Immature natural killer cell (primary cell): ENCODE data around the gene OR2J1. TPM values are rescaled to one million over a fixed set of nuclear protein-coding genes. Genes with fewer than 3 reads are reported as not detected.
"Not testable (repeated sequence)": the region's sequence is repeated elsewhere in the genome, so short reads cannot be mapped to it uniquely, and the experiment has no call there.

Experiments
- DNase-seq, 3 donors: peaks; one replicate each; pipeline ENCODE4 v3.0.0; 2022; ENCODE audit warnings: mixed read lengths in 1 of 3
- H3K27ac Mint-ChIP-seq, 6 donors: one replicate each; pipeline ENCODE4 v1.8.0; 2020; ENCODE audit warnings: mixed read lengths in 6 of 6, mild to moderate bottlenecking in 5 of 6, inconsistent platforms in 4 of 6, moderate library complexity in 3 of 6
- H3K27me3 Mint-ChIP-seq, 3 donors: one replicate each; pipeline ENCODE4 v1.8.0; 2020 to 2021; ENCODE audit warnings: low read depth in 3 of 3, mild to moderate bottlenecking in 3 of 3, mixed read lengths in 3 of 3, moderate library complexity in 3 of 3, inconsistent platforms in 1 of 3
- H3K36me3 Mint-ChIP-seq, 3 donors: one replicate each; pipeline ENCODE4 v1.8.0; 2020; ENCODE audit warnings: mixed read lengths in 3 of 3, inconsistent platforms in 2 of 3, mild to moderate bottlenecking in 2 of 3
- H3K4me1 Mint-ChIP-seq, 2 donors: one replicate each; pipeline ENCODE4 v1.8.0; 2020; ENCODE audit warnings: inconsistent platforms in 2 of 2, mild to moderate bottlenecking in 2 of 2, mixed read lengths in 2 of 2, moderate library complexity in 1 of 2
- H3K4me3 Mint-ChIP-seq, 5 donors: one replicate each; pipeline ENCODE4 v1.8.0; 2020; ENCODE audit warnings: mild to moderate bottlenecking in 5 of 5, mixed read lengths in 5 of 5, inconsistent platforms in 3 of 5, moderate library complexity in 3 of 5
- H3K9me3 Mint-ChIP-seq, 6 donors: one replicate each; pipeline ENCODE4 v1.8.0; 2020; ENCODE audit warnings: mild to moderate bottlenecking in 6 of 6, mixed read lengths in 6 of 6, inconsistent platforms in 4 of 6, moderate library complexity in 3 of 6
- polyA plus RNA-seq, 3 donors: library from polyadenylated mRNA; unstranded; fragments of 300-500 nt; fragmentation: Illumina TruSeq; gene quantifications; one replicate each; pipeline ENCODE4 v1.2.3, GENCODE V29; 2021

Gene OR2J1
- not detected for polyA plus RNA-seq

DNA sequence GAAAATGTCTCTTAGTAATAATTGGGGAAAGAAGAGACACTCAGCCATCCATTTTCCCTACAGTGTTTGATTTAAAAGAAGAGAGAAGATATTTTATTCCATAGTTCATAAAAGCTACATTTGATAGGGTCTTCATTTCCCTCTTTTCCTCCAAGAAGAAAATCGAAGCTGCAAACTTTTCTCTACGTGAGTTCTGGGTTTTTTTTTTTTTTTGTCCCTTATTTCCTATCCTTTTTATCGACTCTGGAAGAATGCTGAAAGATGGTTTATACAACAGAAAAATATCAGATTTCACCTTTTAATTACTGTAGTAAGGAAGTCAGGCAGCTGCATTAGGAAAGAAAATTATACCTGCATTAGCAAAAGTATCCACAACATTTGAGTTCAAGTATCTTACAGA lies at the start of gene OR2J1:
OR2J1 (plus strand) TSS at position 301 of the 400 bp plus-strand sequence. CDS start 1,453 bp downstream, outside the sequence.
- H3K36me3 Mint-ChIP-seq = no peaks in the 10 kb centered on the region
- no peak within 1 kb of the TSS for H3K4me3 Mint-ChIP-seq
- H3K4me1 Mint-ChIP-seq = no peaks in the 10 kb centered on the region
- H3K27ac Mint-ChIP-seq = no peak within 1 kb of the TSS
- H3K27me3 Mint-ChIP-seq = peaks cover 0 to 8% (median 0%) of the 10 kb centered on the region in 3 donors
- no peaks in the 10 kb centered on the region for H3K9me3 Mint-ChIP-seq
- DNase-seq = no peak

DNA sequence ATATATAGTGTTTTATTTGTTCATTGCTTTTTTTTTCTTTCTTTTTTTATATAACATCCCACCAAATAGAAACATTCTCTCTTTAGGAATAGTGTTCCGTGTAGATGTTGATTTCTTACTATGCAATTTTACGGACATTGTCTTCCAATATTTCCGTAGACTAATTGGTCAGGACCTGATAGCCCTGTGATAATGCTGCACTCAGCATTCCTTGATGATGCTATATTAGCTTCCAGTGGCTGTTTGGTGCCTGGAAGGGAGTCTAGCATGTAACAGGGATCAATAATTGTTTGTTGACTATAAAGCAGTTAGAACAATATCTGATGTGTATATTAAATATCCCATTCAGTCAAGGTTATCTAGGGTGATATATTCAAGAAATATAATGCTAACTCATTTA lies 47.6 kb upstream of the OR2J1 start:
- H3K27me3 Mint-ChIP-seq = peaks cover 4 to 19% (median 13%) of the 10 kb centered on the region in 3 donors

DNA sequence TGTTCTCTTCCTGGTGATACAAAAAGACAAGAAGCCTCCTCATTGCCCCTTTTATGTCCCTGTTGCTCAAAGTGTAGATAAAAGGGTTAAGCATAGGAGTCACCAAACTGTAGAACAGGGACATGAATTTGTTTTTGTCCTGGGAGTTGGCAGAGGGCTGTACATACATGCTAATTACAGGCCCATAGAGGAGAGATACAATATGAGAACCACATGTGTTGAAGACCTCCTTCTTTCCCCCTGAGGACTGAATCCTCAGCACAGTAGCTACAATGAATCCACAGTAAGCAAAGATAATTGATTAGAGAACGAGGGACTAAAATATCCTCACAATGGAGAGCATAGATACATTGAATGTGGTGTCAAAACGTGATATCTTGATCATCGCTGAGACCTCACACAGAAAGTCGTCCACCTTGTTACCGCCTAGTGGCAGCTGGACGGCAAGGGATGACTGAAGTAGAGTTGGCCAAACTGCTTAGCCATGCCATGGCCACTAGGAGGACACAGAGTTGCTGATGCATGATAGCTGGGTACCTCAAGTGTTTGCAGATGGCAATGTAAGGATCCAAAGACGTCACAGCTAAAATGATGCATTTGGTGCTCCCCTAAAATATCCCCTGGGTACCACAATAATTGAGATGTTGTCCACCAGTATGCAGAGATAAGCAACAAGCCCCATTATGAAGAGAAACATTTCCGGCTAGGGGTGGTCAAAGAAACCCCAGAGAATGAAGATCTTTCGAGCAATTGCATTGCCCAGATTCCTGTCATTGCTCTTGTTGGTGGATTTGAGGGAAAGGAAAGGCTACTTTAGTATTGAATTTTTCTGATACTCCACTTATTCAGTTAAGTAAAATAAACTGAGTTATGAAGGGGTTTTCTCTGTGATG lies 27.2 kb upstream of the OR2J1 start:
- peaks cover 2 to 14% (median 4%) of the 10 kb centered on the region in 3 donors for H3K27me3 Mint-ChIP-seq
- no peak for DNase-seq

More for the DNA sequence above, 47.6 kb upstream of the OR2J1 start:
- H3K9me3 Mint-ChIP-seq = peaks cover 0 to 3% (median 0%) of the 10 kb centered on the region in 6 donors
- no peak for DNase-seq
- no peaks in the 10 kb centered on the region for H3K36me3 Mint-ChIP-seq
- H3K4me1 Mint-ChIP-seq = no peaks in the 10 kb centered on the region
- H3K27ac Mint-ChIP-seq = no peak overlapping the region
- no peak overlapping the region for H3K4me3 Mint-ChIP-seq

DNA sequence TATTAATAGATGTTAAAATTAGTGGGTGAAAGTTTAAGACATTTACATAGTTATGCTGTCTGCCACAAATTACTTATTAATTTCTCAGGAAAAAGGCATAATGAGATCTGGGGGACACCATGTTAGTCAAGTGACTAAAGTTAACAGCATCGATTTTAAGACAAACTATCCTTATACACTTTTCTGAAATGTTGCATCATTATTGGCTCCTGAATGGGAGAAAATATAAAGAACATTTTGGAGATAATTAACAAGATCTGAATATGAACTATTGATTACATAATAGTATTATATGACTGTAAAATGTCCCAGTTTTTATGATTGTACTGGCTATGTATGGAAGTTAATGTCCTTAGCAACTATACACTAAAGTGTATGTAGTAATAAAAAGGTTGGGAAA lies 20.1 kb upstream of the OR2J1 start:
- no peaks in the 10 kb centered on the region for H3K36me3 Mint-ChIP-seq
- no peaks in the 10 kb centered on the region for H3K4me1 Mint-ChIP-seq
- H3K9me3 Mint-ChIP-seq = no peaks in the 10 kb centered on the region
- H3K27me3 Mint-ChIP-seq = peaks cover 0 to 13% (median 9%) of the 10 kb centered on the region in 3 donors
- H3K27ac Mint-ChIP-seq = no peak overlapping the region
- no peak for DNase-seq
- H3K4me3 Mint-ChIP-seq = no peak overlapping the region

More for the DNA sequence above, 27.2 kb upstream of the OR2J1 start:
- Mint-ChIP-seq H3K4me1 (no peaks in the 10 kb centered on the region), H3K27ac (no peak overlapping the region), H3K36me3 (no peaks in the 10 kb centered on the region), H3K4me3 (no peak overlapping the region), H3K9me3 (peaks cover 0 to 11% (median 1%) of the 10 kb centered on the region in 6 donors)

- peaks cover 2 to 13% (median 9%) of the 10 kb centered on the region in 3 donors for H3K27me3 Mint-ChIP-seq
- H3K27ac Mint-ChIP-seq = no peak overlapping the region
- no peaks in the 10 kb centered on the region for H3K9me3 Mint-ChIP-seq
- DNase-seq = no peak
- no peak overlapping the region for H3K4me3 Mint-ChIP-seq
- H3K36me3 Mint-ChIP-seq = no peaks in the 10 kb centered on the region
- H3K4me1 Mint-ChIP-seq = no peaks in the 10 kb centered on the region
These were observed 18.0 kb upstream of the OR2J1 start for GRCh38 chr6:29081312-29081711.

DNA sequence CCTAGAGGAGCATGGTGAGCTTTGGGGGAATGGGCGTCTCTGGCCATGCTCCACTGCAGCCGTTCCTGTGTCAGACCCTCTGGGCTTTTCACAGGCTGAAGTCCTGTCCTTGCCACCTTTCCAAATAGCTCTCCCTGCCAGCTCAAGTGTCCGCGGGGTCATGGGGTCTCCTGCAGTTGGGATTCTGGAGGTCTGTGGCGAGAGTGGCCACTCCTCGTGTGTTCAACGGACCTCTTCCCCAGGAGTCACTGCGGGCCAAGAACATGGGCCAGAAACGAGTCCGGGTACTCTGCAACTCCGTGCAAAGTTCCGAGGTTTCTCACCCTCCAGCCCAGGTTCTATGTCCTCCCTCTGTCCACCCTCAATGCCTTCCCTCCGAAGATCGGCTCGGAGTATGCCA lies 16.8 kb upstream of the OR2J1 start:
- Mint-ChIP-seq H3K27ac (no peak overlapping the region), H3K4me3 (no peak overlapping the region), H3K4me1 (no peaks in the 10 kb centered on the region), H3K27me3 (peaks cover 3 to 8% (median 7%) of the 10 kb centered on the region in 3 donors), H3K9me3 (peaks cover 0 to 2% (median 0%) of the 10 kb centered on the region in 6 donors), H3K36me3 (no peaks in the 10 kb centered on the region)
- DNase-seq = no peak

GRCh38 chr6:29087213-29087612 lies 12.1 kb upstream of the OR2J1 start, which contains the start of gene OR2B3:
Gene OR2B3, minus strand, starts transcription at chr6:29087313. Its CDS starts 65 bp downstream, at chr6:29087248.
- Mint-ChIP-seq H3K36me3 (no peaks in the 10 kb centered on the region), H3K4me1 (no peaks in the 10 kb centered on the region), H3K4me3 (no peak within 1 kb of the TSS), H3K27me3 (peaks cover 0 to 10% (median 3%) of the 10 kb centered on the region in 3 donors), H3K9me3 (peaks cover 0 to 2% (median 0%) of the 10 kb centered on the region in 6 donors), H3K27ac (no peak within 1 kb of the TSS)
- DNase-seq = no peak

DNA sequence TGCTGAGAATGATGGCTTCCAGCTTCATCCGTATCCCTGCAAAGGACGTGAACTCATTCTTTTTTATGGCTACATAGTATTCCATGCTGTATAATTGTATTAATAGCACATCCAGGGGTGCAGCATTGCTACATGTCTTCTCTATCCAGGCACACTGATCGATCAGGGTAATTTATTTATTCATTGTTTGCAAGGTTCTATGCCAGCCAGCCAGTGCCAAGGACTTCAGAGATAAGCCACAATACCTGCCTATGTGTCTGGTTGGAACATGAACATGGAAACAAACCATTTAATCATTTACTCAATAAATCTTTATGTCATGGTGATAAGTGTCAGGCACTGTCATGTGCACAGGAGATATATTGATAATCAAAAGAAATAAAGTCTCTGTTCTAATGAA lies 6.3 kb upstream of the OR2J1 start:
- no peak overlapping the region for H3K27ac Mint-ChIP-seq
- H3K27me3 Mint-ChIP-seq = peaks cover 0 to 6% (median 2%) of the 10 kb centered on the region in 3 donors

GRCh38 chr6:29097803-29098202 lies 1.5 kb upstream of the OR2J1 start:
- Mint-ChIP-seq H3K4me3 (no peak overlapping the region), H3K36me3 (no peaks in the 10 kb centered on the region), H3K27ac (no peak overlapping the region), H3K27me3 (peaks cover 0 to 5% (median under 1%) of the 10 kb centered on the region in 3 donors), H3K4me1 (no peaks in the 10 kb centered on the region), H3K9me3 (no peaks in the 10 kb centered on the region)
- no peak for DNase-seq

More for the DNA sequence above, 6.3 kb upstream of the OR2J1 start:
- Mint-ChIP-seq H3K36me3 (no peaks in the 10 kb centered on the region), H3K4me1 (no peaks in the 10 kb centered on the region), H3K4me3 (no peak overlapping the region), H3K9me3 (no peaks in the 10 kb centered on the region)
- no peak for DNase-seq

- no peaks in the 10 kb centered on the region for H3K4me1 Mint-ChIP-seq
- H3K9me3 Mint-ChIP-seq = peaks cover 0 to 2% (median 0%) of the 10 kb centered on the region in 6 donors
- peaks cover 0 to 17% (median 10%) of the 10 kb centered on the region in 3 donors for H3K27me3 Mint-ChIP-seq
- DNase-seq = no peak
- no peaks in the 10 kb centered on the region for H3K36me3 Mint-ChIP-seq
- H3K27ac Mint-ChIP-seq = no peak within 1 kb of the TSS
- no peak within 1 kb of the TSS for H3K4me3 Mint-ChIP-seq
These were observed 8.5 kb downstream of the OR2J1 start, which contains the start of gene OR2J3 for GRCh38 chr6:29107758-29108157. Gene OR2J3, plus strand, starts transcription at chr6:29108058. Its CDS starts 3,833 bp downstream, at chr6:29111891.

GRCh38 chr6:29112135-29112534 lies 12.8 kb downstream of the OR2J1 start:
- H3K27ac Mint-ChIP-seq = no peak overlapping the region
- H3K9me3 Mint-ChIP-seq = peaks cover 0 to 2% (median 0%) of the 10 kb centered on the region in 6 donors
- no peak overlapping the region for H3K4me3 Mint-ChIP-seq
- H3K27me3 Mint-ChIP-seq = peaks cover 2 to 7% (median 2%) of the 10 kb centered on the region in 3 donors
- no peaks in the 10 kb centered on the region for H3K36me3 Mint-ChIP-seq
- DNase-seq = no peak
- H3K4me1 Mint-ChIP-seq = no peaks in the 10 kb centered on the region

GRCh38 chr6:29114964-29115363 lies 15.7 kb downstream of the OR2J1 start:
- DNase-seq, H3K4me3 Mint-ChIP-seq, H3K27me3 Mint-ChIP-seq, H3K36me3 Mint-ChIP-seq, H3K27ac Mint-ChIP-seq, H3K4me1 Mint-ChIP-seq, H3K9me3 Mint-ChIP-seq: not testable (repeated sequence)

GRCh38 chr6:29129326-29130012 lies 30.2 kb downstream of the OR2J1 start:
- Mint-ChIP-seq H3K27me3 (peaks cover 3 to 9% (median 3%) of the 10 kb centered on the region in 3 donors), H3K4me3 (no peak overlapping the region), H3K4me1 (no peaks in the 10 kb centered on the region), H3K9me3 (no peaks in the 10 kb centered on the region), H3K27ac (no peak overlapping the region), H3K36me3 (no peaks in the 10 kb centered on the region)
- DNase-seq = no peak

- H3K27ac Mint-ChIP-seq = no peak overlapping the region
- no peaks in the 10 kb centered on the region for H3K36me3 Mint-ChIP-seq
- H3K4me3 Mint-ChIP-seq = no peak overlapping the region
- peaks cover 3 to 12% (median 3%) of the 10 kb centered on the region in 3 donors for H3K27me3 Mint-ChIP-seq
- no peak for DNase-seq
- no peaks in the 10 kb centered on the region for H3K4me1 Mint-ChIP-seq
- H3K9me3 Mint-ChIP-seq = no peaks in the 10 kb centered on the region
These were observed 31.4 kb downstream of the OR2J1 start for GRCh38 chr6:29130644-29131043.
